Omental fat pad (tissue), 4 donors: Measurements from ENCODE around the gene CEP250. TPM values are rescaled to one million over a fixed set of nuclear protein-coding genes. Genes with fewer than 3 reads are reported as not detected.
"Not testable (repeated sequence)": the region's sequence is repeated elsewhere in the genome, so short reads cannot be mapped to it uniquely, and the experiment has no call there.

Experiments
- ATAC-seq: fragments of 150-250 bp; one replicate; pipeline ENCODE4 v1.9.1; 2016; ENCODE audit warnings: mild to moderate bottlenecking, moderate library complexity; ENCODE audit not compliant: low FRiP score
- DNase-seq: peaks from one replicate; pipeline ENCODE4 v3.0.0-alpha.2; 2019; ENCODE audit warnings: low spot score
- total RNA-seq, 4 donors: library from RNA; depleted of rRNA; stranded (reverse); fragments of >200 nt; gene quantifications; one replicate each; pipeline ENCODE4 v1.1.0, GENCODE V29; 2016
- TF ChIP-seq, protein P1 (sequence below), 3 donors: fragments of 450-650 bp; IDR thresholded peaks; one replicate each; pipeline ENCODE4 v1.5.1; 2016 to 2017; ENCODE audit warnings: antibody characterized with exemption in 3 of 3, mild to moderate bottlenecking in 3 of 3, moderate library complexity in 2 of 3

Gene CEP250
- total RNA-seq, 4 donors from 2014 or later, result 14.6 to 25.4 (median 16.2) TPM

- DNase-seq (no peak), ATAC-seq (no peak)
- TF ChIP-seq, protein P1, sequence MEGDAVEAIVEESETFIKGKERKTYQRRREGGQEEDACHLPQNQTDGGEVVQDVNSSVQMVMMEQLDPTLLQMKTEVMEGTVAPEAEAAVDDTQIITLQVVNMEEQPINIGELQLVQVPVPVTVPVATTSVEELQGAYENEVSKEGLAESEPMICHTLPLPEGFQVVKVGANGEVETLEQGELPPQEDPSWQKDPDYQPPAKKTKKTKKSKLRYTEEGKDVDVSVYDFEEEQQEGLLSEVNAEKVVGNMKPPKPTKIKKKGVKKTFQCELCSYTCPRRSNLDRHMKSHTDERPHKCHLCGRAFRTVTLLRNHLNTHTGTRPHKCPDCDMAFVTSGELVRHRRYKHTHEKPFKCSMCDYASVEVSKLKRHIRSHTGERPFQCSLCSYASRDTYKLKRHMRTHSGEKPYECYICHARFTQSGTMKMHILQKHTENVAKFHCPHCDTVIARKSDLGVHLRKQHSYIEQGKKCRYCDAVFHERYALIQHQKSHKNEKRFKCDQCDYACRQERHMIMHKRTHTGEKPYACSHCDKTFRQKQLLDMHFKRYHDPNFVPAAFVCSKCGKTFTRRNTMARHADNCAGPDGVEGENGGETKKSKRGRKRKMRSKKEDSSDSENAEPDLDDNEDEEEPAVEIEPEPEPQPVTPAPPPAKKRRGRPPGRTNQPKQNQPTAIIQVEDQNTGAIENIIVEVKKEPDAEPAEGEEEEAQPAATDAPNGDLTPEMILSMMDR (IDR thresholded peaks at IDR 0.05), result no peak
These were observed 1.8 kb upstream of the CEP250 start for GRCh38 chr20:35453647-35454046.

GRCh38 chr20:35456700-35457099 is 1.3 kb downstream of the CEP250 start:
- ATAC-seq, DNase-seq: not testable (repeated sequence)

DNA sequence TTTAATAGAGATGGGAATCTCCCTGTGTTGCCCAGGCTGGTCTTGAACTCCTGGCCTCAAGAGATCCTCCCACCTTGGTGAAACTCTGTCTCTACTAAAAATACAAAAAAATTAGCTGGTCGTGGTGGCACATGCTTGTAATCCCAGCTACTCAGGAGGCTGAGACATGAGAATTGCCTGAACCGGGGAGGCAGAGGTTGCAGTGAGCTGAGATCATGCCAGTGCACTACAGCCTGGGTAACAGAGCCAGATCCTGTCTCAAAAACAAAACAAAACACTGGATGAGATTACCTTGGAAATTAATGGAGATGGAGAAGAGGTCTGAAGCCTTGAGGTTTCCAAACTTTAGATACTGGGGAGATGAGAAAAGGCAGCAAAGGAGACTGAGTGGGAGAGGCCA is 2.1 kb downstream of the CEP250 start:
- not testable (repeated sequence) for ATAC-seq, DNase-seq

- TF ChIP-seq, protein P1 (IDR thresholded peaks at IDR 0.05), result no peak
- DNase-seq, result no peak
- ATAC-seq, result no peak
These were observed 3.0 kb downstream of the CEP250 start for GRCh38 chr20:35458388-35458787.

- ATAC-seq (no peak), DNase-seq (no peak)
These were observed 6.2 kb downstream of the CEP250 start for GRCh38 chr20:35461620-35462019.

GRCh38 chr20:35462351-35462750 is 7.0 kb downstream of the CEP250 start:
- DNase-seq, result no peak
- ATAC-seq, result no peak
- TF ChIP-seq, protein P1 (IDR thresholded peaks at IDR 0.05), result no peak

More at GRCh38 chr20:35461620-35462019, 6.2 kb downstream of the CEP250 start:
- TF ChIP-seq, protein P1 (IDR thresholded peaks at IDR 0.05), result no peak

- no peak for DNase-seq
- peak; percentile 50 for ATAC-seq
- TF ChIP-seq, protein P1 (IDR thresholded peaks at IDR 0.05), result peak in 1 of 3 donors; percentile 59
These were observed 8.3 kb downstream of the CEP250 start for GRCh38 chr20:35463455-35464300.

- ATAC-seq (no peak), DNase-seq (no peak)
- TF ChIP-seq, protein P1 (IDR thresholded peaks at IDR 0.05), result no peak
These were observed 10.6 kb downstream of the CEP250 start for GRCh38 chr20:35465976-35466375.
